Stimulated activated CD4-positive, alpha-beta T cell treated with anti-CD3 and anti-CD28 coated beads, Interleukin-2, amount 100 ng/mL, for 48 hours (primary cell): ENCODE data around the gene ENTPD8.
A peak's percentile ranks its signal among the peaks of the same experiment; 100 is the strongest.
"Not testable (repeated sequence)": the region's sequence is repeated elsewhere in the genome, so short reads cannot be mapped to it uniquely, and the experiment has no call there.

Experiments used
- DNase-seq, 2 donors: peaks; one replicate each; pipeline ENCODE4 v3.0.0-alpha.2; 2020

Gene ENTPD8

GRCh38 chr9:137457406-137458193 lies 16.4 kb upstream of the ENTPD8 start:
- DNase-seq = no peak

- DNase-seq = no peak
Measured at GRCh38 chr9:137456864-137457405, 15.8 kb upstream of the ENTPD8 start.

- DNase-seq = no peak
Measured at GRCh38 chr9:137456061-137456863, 15.1 kb upstream of the ENTPD8 start.

GRCh38 chr9:137455359-137455991 lies 14.3 kb upstream of the ENTPD8 start:
- no peak for DNase-seq

GRCh38 chr9:137454597-137455358 lies 13.6 kb upstream of the ENTPD8 start:
- no peak for DNase-seq

GRCh38 chr9:137454145-137454596 lies 13.0 kb upstream of the ENTPD8 start:
- DNase-seq = peak in 1 of 2 donors; percentile 55

- peak; percentile 51 to 64 for DNase-seq
Measured at GRCh38 chr9:137453643-137454081, 12.5 kb upstream of the ENTPD8 start.

GRCh38 chr9:137452761-137453642 lies 11.8 kb upstream of the ENTPD8 start:
- no peak for DNase-seq

- no peak for DNase-seq
Measured at GRCh38 chr9:137452006-137452760, 11.0 kb upstream of the ENTPD8 start.

- DNase-seq = not testable (repeated sequence)
Measured at GRCh38 chr9:137451264-137452005, 10.3 kb upstream of the ENTPD8 start.

- not testable (repeated sequence) for DNase-seq
Measured at GRCh38 chr9:137450539-137451222, 9.5 kb upstream of the ENTPD8 start.

GRCh38 chr9:137449931-137450538 lies 8.9 kb upstream of the ENTPD8 start:
- DNase-seq = no peak

GRCh38 chr9:137449081-137449844 lies 8.1 kb upstream of the ENTPD8 start:
- no peak for DNase-seq

GRCh38 chr9:137448602-137448962 lies 7.4 kb upstream of the ENTPD8 start:
- DNase-seq = no peak

GRCh38 chr9:137447722-137448601 lies 6.8 kb upstream of the ENTPD8 start:
- DNase-seq = no peak

- no peak for DNase-seq
Measured at GRCh38 chr9:137446851-137447471, 5.8 kb upstream of the ENTPD8 start.
